GM12872 (cell line): ENCODE data around the gene TRIM22.

Experiments
- TF ChIP-seq, protein P1 (sequence below): IDR thresholded peaks from 3 replicates; pipeline ENCODE4 v1.5.1; 2011; ENCODE audit warnings: low read depth, mild to moderate bottlenecking, low read length, moderate library complexity; ENCODE audit not compliant: insufficient read depth

TRIM22 gene

GRCh38 chr11:5712507-5712906 lies 22.9 kb downstream of the TRIM22 start:
- TF ChIP-seq, protein P1, sequence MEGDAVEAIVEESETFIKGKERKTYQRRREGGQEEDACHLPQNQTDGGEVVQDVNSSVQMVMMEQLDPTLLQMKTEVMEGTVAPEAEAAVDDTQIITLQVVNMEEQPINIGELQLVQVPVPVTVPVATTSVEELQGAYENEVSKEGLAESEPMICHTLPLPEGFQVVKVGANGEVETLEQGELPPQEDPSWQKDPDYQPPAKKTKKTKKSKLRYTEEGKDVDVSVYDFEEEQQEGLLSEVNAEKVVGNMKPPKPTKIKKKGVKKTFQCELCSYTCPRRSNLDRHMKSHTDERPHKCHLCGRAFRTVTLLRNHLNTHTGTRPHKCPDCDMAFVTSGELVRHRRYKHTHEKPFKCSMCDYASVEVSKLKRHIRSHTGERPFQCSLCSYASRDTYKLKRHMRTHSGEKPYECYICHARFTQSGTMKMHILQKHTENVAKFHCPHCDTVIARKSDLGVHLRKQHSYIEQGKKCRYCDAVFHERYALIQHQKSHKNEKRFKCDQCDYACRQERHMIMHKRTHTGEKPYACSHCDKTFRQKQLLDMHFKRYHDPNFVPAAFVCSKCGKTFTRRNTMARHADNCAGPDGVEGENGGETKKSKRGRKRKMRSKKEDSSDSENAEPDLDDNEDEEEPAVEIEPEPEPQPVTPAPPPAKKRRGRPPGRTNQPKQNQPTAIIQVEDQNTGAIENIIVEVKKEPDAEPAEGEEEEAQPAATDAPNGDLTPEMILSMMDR: peak; percentile 31; the same call in 1 of the 3 replicates

DNA sequence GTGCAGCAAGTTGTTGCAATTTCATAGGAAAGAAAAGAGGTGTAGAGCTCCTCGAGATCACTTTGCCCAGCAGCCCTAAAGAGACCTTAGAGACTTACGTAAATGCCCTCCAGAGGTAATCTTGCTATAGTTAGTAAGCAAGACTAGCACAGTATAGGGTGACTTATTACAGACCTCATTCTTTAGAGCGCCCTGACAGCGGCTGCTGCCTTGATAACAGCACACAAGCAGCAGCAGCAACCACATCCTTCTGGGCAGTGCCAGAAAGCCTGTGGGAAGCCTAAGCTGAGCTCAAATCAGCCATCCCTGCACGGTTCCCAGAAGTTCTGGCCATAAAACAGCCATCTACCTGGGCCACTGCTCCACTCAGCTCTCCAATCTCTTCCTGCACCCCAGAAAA lies 24.1 kb downstream of the TRIM22 start:
- TF ChIP-seq, protein P1: no peak

- TF ChIP-seq, protein P1: no peak
Observed at GRCh38 chr11:5719703-5720495, 30.3 kb downstream of the TRIM22 start.

- TF ChIP-seq, protein P1: no peak
Observed at GRCh38 chr11:5722622-5723021, 33.0 kb downstream of the TRIM22 start.

GRCh38 chr11:5726351-5726750 lies 36.8 kb downstream of the TRIM22 start:
- TF ChIP-seq, protein P1: no peak

DNA sequence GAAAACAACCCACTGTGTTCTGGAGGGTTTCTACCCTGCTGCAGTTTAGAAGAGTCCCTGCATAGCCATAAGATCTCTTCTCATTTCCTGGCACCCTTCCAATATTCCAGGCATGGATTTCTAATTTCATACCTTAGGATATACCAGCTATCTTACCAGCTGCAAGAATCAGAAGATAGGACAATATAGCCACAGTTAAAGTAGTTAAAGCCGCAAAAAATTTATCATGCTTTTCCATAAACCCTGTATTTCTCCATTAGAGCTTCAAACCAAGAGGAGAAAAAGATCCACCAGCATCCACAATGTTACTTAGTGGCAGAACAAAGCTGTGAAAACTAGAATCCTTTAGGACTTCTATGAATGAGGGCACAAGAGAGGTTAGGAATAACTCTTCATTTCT lies 38.1 kb downstream of the TRIM22 start:
- TF ChIP-seq, protein P1: no peak

- TF ChIP-seq, protein P1: no peak
Observed at GRCh38 chr11:5736396-5736795, 46.8 kb downstream of the TRIM22 start, which contains the start of gene OR56B1. Gene OR56B1 (plus strand): TSS chr11:5736448. CDS start chr11:5736517, 69 bp downstream.
